HCT116 (cell line): ENCODE results near the gene REN. TPM values are rescaled to one million over a fixed set of nuclear protein-coding genes. Genes with fewer than 3 reads are reported as not detected.

Source experiments
- ATAC-seq: fragments of 200-7000 bp; cut with Tn5 transposase; 2 replicates; pipeline ENCODE4 v1.9.1; 2020; ENCODE audit warnings: mild to moderate bottlenecking, moderate library complexity
- BruUV-seq: library from RNA; stranded (reverse); fragments of 400-500 nt; replicated peaks from 2 replicates; lab custom pipeline; 2021; lab: Mats Ljungman, UMichigan
- CTCF ChIA-PET: fragments of 300-600 bp; sonication (Branson Sonifier 250); formaldehyde crosslinking; loops from one replicate; lab custom pipeline; 2021; ENCODE audit warnings: antibody characterized with exemption; lab: Charles Lee
- POLR2A ChIA-PET: fragments of 300-600, 350-600 bp; sonication (Branson Sonifier 250); formaldehyde crosslinking; loops from one replicate; lab custom pipeline; 2021; ENCODE audit warnings: antibody characterized with exemption; lab: Charles Lee
- RAD21 ChIA-PET, 2 experiments: fragments of 300-600 bp; sonication (Branson Sonifier 250); formaldehyde crosslinking; loops; one replicate each; lab custom pipeline; 2023; ENCODE audit warnings: low total read pairs in 2 of 2; ENCODE audit not compliant: uncharacterized antibody in 2 of 2, unreplicated experiment in 2 of 2, low non-redundant PET in 1 of 2; lab: Charles Lee
- DNase-seq: peaks from one replicate; pipeline ENCODE4 v3.0.0-alpha.2; 2010; ENCODE audit warnings: low read depth, low spot score
- H2AFZ ChIP-seq: fragments of 200-600 bp; shearing (Covaris generic), sonication (generic); 2 replicates; pipeline ENCODE4 v1.6.1; 2017; ENCODE audit warnings: low read depth, mixed run types, mixed read lengths, antibody characterized with exemption, low read length; ENCODE audit not compliant: poor library complexity, severe bottlenecking
- H3K27ac ChIP-seq: 2 replicates; pipeline ENCODE4 v1.5.1; 2012; ENCODE audit warnings: low read depth, low read length
- H3K27me3 ChIP-seq: fragments of 200-600 bp; sonication (generic); 2 replicates; pipeline ENCODE4 v1.6.1; 2016; ENCODE audit warnings: mixed run types, low read length, mixed read lengths; ENCODE audit not compliant: insufficient read depth
- H3K36me3 ChIP-seq, 2 experiments: fragments of 200-500 bp in 1 of 2; fragments of 200-600 bp in 1 of 2; sonication (Bioruptor generic) in 1 of 2; sonication (generic) in 1 of 2; 2 replicates each; pipeline versions ENCODE4 v1.5.1 to v1.6.1; 2014 to 2016; ENCODE audit warnings: low read length in 2 of 2, inconsistent platforms in 1 of 2, mixed read lengths in 1 of 2, mixed run types in 1 of 2; ENCODE audit not compliant: insufficient read depth in 2 of 2, control insufficient read depth in 1 of 2
- H3K4me1 ChIP-seq, 2 experiments: fragments of 200-600 bp in 1 of 2; sonication (generic) in 1 of 2; 2 replicates each; pipeline versions ENCODE4 v1.5.1 to v1.6.1; 2012 to 2017; ENCODE audit warnings: low read length in 2 of 2, inconsistent platforms in 1 of 2, mild to moderate bottlenecking in 1 of 2, mixed read lengths in 1 of 2, mixed run types in 1 of 2, moderate library complexity in 1 of 2; ENCODE audit not compliant: insufficient read depth in 2 of 2, control insufficient read depth in 1 of 2
- H3K4me2 ChIP-seq: fragments of 200-600 bp; sonication (generic); 2 replicates; pipeline ENCODE4 v1.6.1; 2017; ENCODE audit warnings: mixed run types, low read length, mixed read lengths
- H3K4me3 ChIP-seq, 2 experiments: fragments of 200-600 bp in 1 of 2; sonication (generic) in 1 of 2; replicated peaks in 1 of 2; 2 replicates each; pipeline ENCODE4 v1.5.1; 2011 to 2016; ENCODE audit warnings: low read length in 2 of 2, control low read depth in 1 of 2, low read depth in 1 of 2, mild to moderate bottlenecking in 1 of 2, mixed read lengths in 1 of 2, mixed run types in 1 of 2
- H3K79me2 ChIP-seq: fragments of 200-600 bp; sonication (generic); 2 replicates; pipeline ENCODE4 v1.6.1; 2017; ENCODE audit warnings: mild to moderate bottlenecking, mixed run types, low read length, moderate library complexity, mixed read lengths; ENCODE audit not compliant: insufficient read depth
- H3K9ac ChIP-seq: fragments of 200-600 bp; sonication (generic); 2 replicates; pipeline ENCODE4 v1.6.1; 2016; ENCODE audit warnings: low read length, mixed read lengths
- H3K9me2 ChIP-seq: fragments of 200-600 bp; sonication (generic), shearing (Covaris generic); 2 replicates; pipeline ENCODE4 v1.6.1; 2017; ENCODE audit warnings: mixed run types, mild to moderate bottlenecking, moderate library complexity; ENCODE audit not compliant: insufficient read depth
- H3K9me3 ChIP-seq, 2 experiments: fragments of 200-500 bp in 1 of 2; fragments of 200-600 bp in 1 of 2; sonication (Bioruptor generic) in 1 of 2; sonication (generic) in 1 of 2; 2 replicates each; pipeline ENCODE4 v1.6.1; 2014 to 2017; ENCODE audit warnings: low read length in 2 of 2, mixed read lengths in 2 of 2, inconsistent platforms in 1 of 2, low read depth in 1 of 2, mild to moderate bottlenecking in 1 of 2, mixed run types in 1 of 2, moderate library complexity in 1 of 2; ENCODE audit not compliant: control insufficient read depth in 1 of 2, insufficient read depth in 1 of 2
- H4K20me1 ChIP-seq: fragments of 200-600 bp; sonication (generic), shearing (Covaris generic); 2 replicates; pipeline ENCODE4 v1.6.1; 2017; ENCODE audit warnings: mixed run types, mild to moderate bottlenecking, moderate library complexity; ENCODE audit not compliant: insufficient read depth
- CBX3 ChIP-seq: IDR thresholded peaks from 2 replicates; pipeline ENCODE4 v1.6.1; 2012; ENCODE audit warnings: low read depth
- CEBPB ChIP-seq: IDR thresholded peaks from 2 replicates; pipeline ENCODE4 v1.6.1; 2012; ENCODE audit warnings: low read depth
- EGR1 ChIP-seq: IDR thresholded peaks from 2 replicates; pipeline ENCODE4 v1.6.1; 2012; ENCODE audit warnings: low read depth
- EZH2 ChIP-seq: fragments of 200-600 bp; sonication (generic); IDR thresholded peaks from 2 replicates; pipeline ENCODE4 v1.6.1; 2017; ENCODE audit warnings: antibody characterized with exemption, mixed run types
- JUND ChIP-seq: IDR thresholded peaks from 2 replicates; pipeline ENCODE4 v1.6.1; 2012
- POLR2A ChIP-seq: IDR thresholded peaks from 2 replicates; pipeline ENCODE4 v1.7.0; 2011; ENCODE audit warnings: borderline replicate concordance; ENCODE audit not compliant: insufficient read depth, insufficient read length; ENCODE audit errors: extremely low read depth
- POLR2AphosphoS5 ChIP-seq: IDR thresholded peaks from 2 replicates; pipeline ENCODE4 v1.6.1; 2011; ENCODE audit warnings: mild to moderate bottlenecking, low read depth, low read length, moderate library complexity
- RAD21 ChIP-seq: IDR thresholded peaks from 2 replicates; pipeline ENCODE4 v1.6.1; 2012; ENCODE audit warnings: low read depth, mild to moderate bottlenecking
- SP1 ChIP-seq: IDR thresholded peaks from 2 replicates; pipeline ENCODE4 v1.6.1; 2012; ENCODE audit warnings: low read depth
- YY1 ChIP-seq: IDR thresholded peaks from 2 replicates; pipeline ENCODE4 v1.6.1; 2011; ENCODE audit warnings: low read length, low read depth, moderate library complexity, mild to moderate bottlenecking; ENCODE audit not compliant: insufficient replicate concordance; ENCODE audit errors: extremely low read depth
- intact Hi-C: fragments of 100-400 bp; cut with micrococcal nuclease; formaldehyde crosslinking; loops from 2 replicates; pipeline ENCODE4 v1.10.0; 2022
- total RNA-seq: library from RNA; stranded (reverse); gene quantifications from one replicate; pipeline ENCODE4 v1.2.1, GENCODE V29; 2021; ENCODE audit not compliant: unreplicated experiment
- TF ChIP-seq, protein P1 (sequence below), 3 experiments: fragments of 200-600 bp in 1 of 3; sonication (generic) in 1 of 3; IDR thresholded peaks in 2 of 3; conservative IDR thresholded peaks in 1 of 3; 2 replicates each; pipeline ENCODE4 v1.5.1; 2012 to 2017; ENCODE audit warnings: low read depth in 2 of 3, low read length in 2 of 3, antibody characterized with exemption in 1 of 3, borderline replicate concordance in 1 of 3, control low read depth in 1 of 3, mild to moderate bottlenecking in 1 of 3, mixed read lengths in 1 of 3, mixed run types in 1 of 3, moderate library complexity in 1 of 3; ENCODE audit not compliant: insufficient read depth in 1 of 3
- TF ChIP-seq, protein P2 (sequence below): IDR thresholded peaks from 2 replicates; pipeline ENCODE4 v1.6.1; 2011; ENCODE audit warnings: mild to moderate bottlenecking, low read length, moderate library complexity; ENCODE audit not compliant: insufficient replicate concordance; ENCODE audit errors: extremely low read depth
- TF ChIP-seq, protein P3 (sequence below): IDR thresholded peaks from 2 replicates; pipeline ENCODE4 v1.6.1; 2012

REN gene
- total RNA-seq, 1 experiment from 2014 or later = 0.47 TPM

DNA sequence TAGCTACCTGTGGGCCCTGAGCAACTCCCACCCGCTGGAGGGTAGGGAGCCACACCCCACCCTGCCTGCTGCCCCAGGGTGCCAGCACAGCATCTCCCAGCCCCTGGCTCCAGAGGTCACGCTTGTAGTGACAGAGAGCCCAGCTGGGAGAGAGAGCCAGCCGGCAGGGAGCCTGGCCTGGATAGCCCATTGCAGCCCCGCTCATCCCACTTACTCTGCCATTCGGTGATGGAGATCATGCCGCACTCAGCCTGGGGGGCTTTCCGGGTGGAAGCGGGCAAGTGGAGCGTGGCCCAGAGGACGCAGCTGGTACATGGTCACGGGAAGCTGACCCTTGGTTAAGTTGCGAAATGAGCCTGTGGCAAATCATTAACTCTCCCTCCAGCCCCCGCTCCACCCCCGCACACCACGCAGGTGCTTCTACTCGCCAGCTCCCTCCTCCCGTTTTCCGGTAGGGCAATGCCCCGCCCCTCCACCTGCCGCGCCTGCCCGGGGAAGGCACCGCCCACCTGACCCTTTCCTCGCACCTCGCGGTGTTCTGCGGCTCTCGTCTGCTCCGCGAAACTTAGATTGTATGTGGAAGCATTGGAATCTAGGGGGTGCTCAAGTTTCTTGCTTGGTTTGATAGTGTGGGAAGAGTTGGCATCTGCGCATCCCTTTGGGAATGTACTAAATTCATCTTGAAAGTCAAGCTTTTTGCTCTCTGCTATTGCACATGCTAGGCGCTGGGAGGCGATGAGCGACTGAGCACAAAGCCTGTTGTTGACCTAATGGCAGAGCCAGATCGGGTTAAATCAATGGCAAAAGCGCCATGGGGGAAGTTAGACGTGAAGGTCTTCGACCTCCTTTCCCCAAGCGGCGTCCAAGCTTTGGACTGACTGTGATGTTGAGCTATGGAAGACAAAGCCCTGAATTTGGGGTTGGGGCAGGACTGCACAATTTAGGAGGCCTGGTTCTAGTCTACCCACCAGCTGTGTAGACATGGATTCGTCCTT lies 47.8 kb upstream of the REN start, which contains the start of gene GOLT1A:
GOLT1A (minus strand) TSS at position 321 of the 995 bp plus-strand sequence; CDS start at position 239, 82 bp downstream.
- ChIA-PET RAD21 (interaction anchor here (1.0 to 2.5 kb wide), 5 partner anchors 51 to 184 kb away, joined by 3 to 14 read pairs (median 6); no protein-coding TSS in a partner anchor), POLR2A (interaction anchor here (0.8 to 1.0 kb wide), 2 partner anchors 15 to 185 kb away, joined by 3 to 4 read pairs; no protein-coding TSS in a partner anchor), CTCF (interaction anchor here (0.6 to 2.2 kb wide), 13 partner anchors 8 to 185 kb away, joined by 3 to 16 read pairs (median 3); partner anchors contain the start of gene PLEKHA6)
- Histone ChIP-seq H3K9me2 (no peaks in the 10 kb centered on the region), H3K27ac (peak within 1 kb of the TSS; percentile 50; the same call in 1 of the 2 replicates), H3K79me2 (no peaks in the 10 kb centered on the region), H3K9ac (peak within 1 kb of the TSS; percentile 63), H3K9me3 (no peaks in the 10 kb centered on the region), H3K4me2 (peak within 1 kb of the TSS; percentile 94), H3K36me3 (no peaks in the 10 kb centered on the region), H3K27me3 (no peaks in the 10 kb centered on the region), H2AFZ (peak within 1 kb of the TSS; percentile 75), H3K4me1 (peaks cover 6 to 23% of the 10 kb centered on the region in 2 experiments; a peak in 3 of 4 replicates), H3K4me3 (peak within 1 kb of the TSS; percentile 70 to 72), H4K20me1 (no peaks in the 10 kb centered on the region)
- DNase-seq (peak; percentile 85), ATAC-seq (peak; percentile 96)
- BruUV-seq = TSS peak; percentile 45
- intact Hi-C loops = loop anchor here (1.0 to 2.0 kb wide), 2 partner anchors 149 to 353 kb away; partner anchors contain the start of gene SNRPE
- TF ChIP-seq, protein P1, sequence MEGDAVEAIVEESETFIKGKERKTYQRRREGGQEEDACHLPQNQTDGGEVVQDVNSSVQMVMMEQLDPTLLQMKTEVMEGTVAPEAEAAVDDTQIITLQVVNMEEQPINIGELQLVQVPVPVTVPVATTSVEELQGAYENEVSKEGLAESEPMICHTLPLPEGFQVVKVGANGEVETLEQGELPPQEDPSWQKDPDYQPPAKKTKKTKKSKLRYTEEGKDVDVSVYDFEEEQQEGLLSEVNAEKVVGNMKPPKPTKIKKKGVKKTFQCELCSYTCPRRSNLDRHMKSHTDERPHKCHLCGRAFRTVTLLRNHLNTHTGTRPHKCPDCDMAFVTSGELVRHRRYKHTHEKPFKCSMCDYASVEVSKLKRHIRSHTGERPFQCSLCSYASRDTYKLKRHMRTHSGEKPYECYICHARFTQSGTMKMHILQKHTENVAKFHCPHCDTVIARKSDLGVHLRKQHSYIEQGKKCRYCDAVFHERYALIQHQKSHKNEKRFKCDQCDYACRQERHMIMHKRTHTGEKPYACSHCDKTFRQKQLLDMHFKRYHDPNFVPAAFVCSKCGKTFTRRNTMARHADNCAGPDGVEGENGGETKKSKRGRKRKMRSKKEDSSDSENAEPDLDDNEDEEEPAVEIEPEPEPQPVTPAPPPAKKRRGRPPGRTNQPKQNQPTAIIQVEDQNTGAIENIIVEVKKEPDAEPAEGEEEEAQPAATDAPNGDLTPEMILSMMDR (IDR thresholded peaks at IDR 0.05 in 2 of 3, conservative IDR thresholded peaks at IDR 0.05 in 1 of 3; ENCODE audit: borderline replicate concordance in 1 of 3, insufficient read depth in 1 of 3, low read depth in 2 of 3, low read length in 2 of 3) = peak; percentile 74 to 87 (median 77)
- TF ChIP-seq CEBPB (peak; percentile 95), RAD21 (peak; percentile 84), SP1 (peak; percentile 74), JUND (no peak), YY1 (peak; percentile 51), CBX3 (peak; percentile 94), POLR2A (no peak), EZH2 (no peak), EGR1 (peak; percentile 98), POLR2AphosphoS5 (peak; percentile 76)
- TF ChIP-seq, protein P2, sequence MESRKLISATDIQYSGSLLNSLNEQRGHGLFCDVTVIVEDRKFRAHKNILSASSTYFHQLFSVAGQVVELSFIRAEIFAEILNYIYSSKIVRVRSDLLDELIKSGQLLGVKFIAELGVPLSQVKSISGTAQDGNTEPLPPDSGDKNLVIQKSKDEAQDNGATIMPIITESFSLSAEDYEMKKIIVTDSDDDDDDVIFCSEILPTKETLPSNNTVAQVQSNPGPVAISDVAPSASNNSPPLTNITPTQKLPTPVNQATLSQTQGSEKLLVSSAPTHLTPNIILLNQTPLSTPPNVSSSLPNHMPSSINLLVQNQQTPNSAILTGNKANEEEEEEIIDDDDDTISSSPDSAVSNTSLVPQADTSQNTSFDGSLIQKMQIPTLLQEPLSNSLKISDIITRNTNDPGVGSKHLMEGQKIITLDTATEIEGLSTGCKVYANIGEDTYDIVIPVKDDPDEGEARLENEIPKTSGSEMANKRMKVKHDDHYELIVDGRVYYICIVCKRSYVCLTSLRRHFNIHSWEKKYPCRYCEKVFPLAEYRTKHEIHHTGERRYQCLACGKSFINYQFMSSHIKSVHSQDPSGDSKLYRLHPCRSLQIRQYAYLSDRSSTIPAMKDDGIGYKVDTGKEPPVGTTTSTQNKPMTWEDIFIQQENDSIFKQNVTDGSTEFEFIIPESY = peak; percentile 83
- TF ChIP-seq, protein P3, sequence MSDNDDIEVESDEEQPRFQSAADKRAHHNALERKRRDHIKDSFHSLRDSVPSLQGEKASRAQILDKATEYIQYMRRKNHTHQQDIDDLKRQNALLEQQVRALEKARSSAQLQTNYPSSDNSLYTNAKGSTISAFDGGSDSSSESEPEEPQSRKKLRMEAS = peak; percentile 99
